Brain microvascular endothelial cell (primary cell): Measurements from ENCODE around the gene FHL2.
A peak's percentile ranks its signal among the peaks of the same experiment; 100 is the strongest.

ENCODE experiments used
- DNase-seq: peaks from one replicate; pipeline ENCODE4 v3.0.0-alpha.2; 2020
- H3K27ac ChIP-seq: fragments of 250-450 bp; sonication (Bioruptor Pico); 2 replicates; pipeline ENCODE4 v1.5.1; 2020; ENCODE audit warnings: mild to moderate bottlenecking, moderate library complexity
- H3K27me3 ChIP-seq: fragments of 250-450 bp; sonication (Bioruptor Pico); replicated peaks from 2 replicates; pipeline ENCODE4 v1.5.1; 2020; ENCODE audit warnings: mild to moderate bottlenecking
- H3K36me3 ChIP-seq: fragments of 250-450 bp; sonication (Bioruptor Pico); replicated peaks from 2 replicates; pipeline ENCODE4 v1.5.1; 2020; ENCODE audit warnings: mild to moderate bottlenecking
- H3K4me3 ChIP-seq: 2 replicates; pipeline ENCODE4 v1.5.1; 2011; ENCODE audit warnings: low read depth, mild to moderate bottlenecking, control low read depth, low read length, moderate library complexity
- CTCF ChIP-seq: IDR thresholded peaks from 2 replicates; pipeline ENCODE4 v1.5.1; 2011; ENCODE audit warnings: low read depth, mild to moderate bottlenecking, moderate library complexity, low read length, control low read depth, inconsistent platforms; ENCODE audit errors: missing control alignments
- in situ Hi-C: cut with HindIII; loops from 2 replicates; pipeline ENCODE4 v1.10.0; 2017; ENCODE audit warnings: low sequenced_read_pairs, low pct_ligation_motif_present

Gene FHL2

GRCh38 chr2:105325389-105325963, 73.4 kb downstream of the FHL2 start:
- no peak overlapping the region for H3K4me3 ChIP-seq
- TF ChIP-seq CTCF = no peak
- peak overlapping the region; percentile 92 for H3K27ac ChIP-seq

GRCh38 chr2:105324732-105325131, 74.1 kb downstream of the FHL2 start:
- no peak for TF ChIP-seq CTCF
- H3K4me3 ChIP-seq = no peak overlapping the region

More at GRCh38 chr2:105325389-105325963, 73.4 kb downstream of the FHL2 start:
- Histone ChIP-seq H3K36me3 (no peaks in the 10 kb centered on the region), H3K27me3 (no peaks in the 10 kb centered on the region)
- peak; percentile 56 for DNase-seq
- in situ Hi-C loops = no loop called here

GRCh38 chr2:105324101-105324500, 74.8 kb downstream of the FHL2 start:
- Histone ChIP-seq H3K27me3 (no peaks in the 10 kb centered on the region), H3K4me3 (no peak overlapping the region), H3K36me3 (no peaks in the 10 kb centered on the region), H3K27ac (peak overlapping the region; percentile 92)
- TF ChIP-seq CTCF = no peak
- no peak for DNase-seq
- in situ Hi-C loops = no loop called here

More at GRCh38 chr2:105324732-105325131, 74.1 kb downstream of the FHL2 start:
- Histone ChIP-seq H3K27ac (peak overlapping the region; percentile 92), H3K27me3 (no peaks in the 10 kb centered on the region), H3K36me3 (no peaks in the 10 kb centered on the region)
- peak; percentile 82 for DNase-seq
- in situ Hi-C loops = no loop called here

GRCh38 chr2:105323111-105323510, 75.7 kb downstream of the FHL2 start:
- H3K27ac ChIP-seq = no peak overlapping the region
- no peak for TF ChIP-seq CTCF
- H3K27me3 ChIP-seq = no peaks in the 10 kb centered on the region
- H3K4me3 ChIP-seq = no peak overlapping the region
- no peak for DNase-seq
- in situ Hi-C loops = no loop called here
- H3K36me3 ChIP-seq = no peaks in the 10 kb centered on the region

- in situ Hi-C loops = no loop called here
- no peak overlapping the region for H3K27ac ChIP-seq
Measured at GRCh38 chr2:105321875-105322646, 76.8 kb downstream of the FHL2 start.

More at GRCh38 chr2:105321875-105322646, 76.8 kb downstream of the FHL2 start:
- H3K36me3 ChIP-seq = no peaks in the 10 kb centered on the region
- no peak for DNase-seq
- TF ChIP-seq CTCF = no peak
- no peaks in the 10 kb centered on the region for H3K27me3 ChIP-seq
- no peak overlapping the region for H3K4me3 ChIP-seq
